RWPE2 (cell line): ENCODE measurements around the gene DNASE1L3.
A peak's percentile ranks its signal among the peaks of the same experiment; 100 is the strongest.

Experiments
- ATAC-seq: fragments of 200-7000 bp; cut with Tn5 transposase; 3 replicates; pipeline ENCODE4 v1.9.1; 2021; ENCODE audit warnings: low read depth
- DNase-seq: peaks from one replicate; pipeline ENCODE4 v3.0.0-alpha.2; 2020; ENCODE audit warnings: low spot score
- H3K27ac ChIP-seq: fragments of 450-650 bp; 2 replicates; pipeline ENCODE4 v1.5.1; 2017; ENCODE audit warnings: mild to moderate bottlenecking; ENCODE audit not compliant: poor library complexity, severe bottlenecking
- H3K27me3 ChIP-seq: fragments of 250-450 bp; sonication (Bioruptor Pico); 2 replicates; pipeline ENCODE4 v1.5.1; 2021; ENCODE audit warnings: mild to moderate bottlenecking, moderate library complexity; ENCODE audit not compliant: insufficient read depth, poor library complexity, severe bottlenecking
- H3K36me3 ChIP-seq: fragments of 250-450 bp; sonication (Bioruptor Pico); 2 replicates; pipeline ENCODE4 v1.5.1; 2020; ENCODE audit warnings: low read depth, mild to moderate bottlenecking, moderate library complexity
- H3K4me1 ChIP-seq: fragments of 250-450 bp; sonication (Bioruptor Pico); 2 replicates; pipeline ENCODE4 v1.5.1; 2021; ENCODE audit warnings: mild to moderate bottlenecking, moderate library complexity; ENCODE audit not compliant: insufficient read depth, poor library complexity, severe bottlenecking
- H3K4me3 ChIP-seq: fragments of 250-450 bp; sonication (Bioruptor Pico); 2 replicates; pipeline ENCODE4 v1.5.1; 2021; ENCODE audit warnings: mild to moderate bottlenecking, moderate library complexity; ENCODE audit not compliant: severe bottlenecking
- H3K9me3 ChIP-seq: fragments of 250-450 bp; sonication (Bioruptor Pico); 2 replicates; pipeline ENCODE4 v1.5.1; 2021; ENCODE audit warnings: mild to moderate bottlenecking, moderate library complexity; ENCODE audit not compliant: severe bottlenecking
- CTCF ChIP-seq: fragments of 450-650 bp; IDR thresholded peaks from one replicate; pipeline ENCODE4 v1.5.1; 2017; ENCODE audit warnings: mild to moderate bottlenecking, moderate library complexity; ENCODE audit not compliant: poor library complexity, severe bottlenecking

Gene DNASE1L3

GRCh38 chr3:58190882-58191281 is 19.9 kb downstream of the DNASE1L3 start:
- H3K9me3 ChIP-seq, result no peaks in the 10 kb centered on the region
- no peaks in the 10 kb centered on the region for H3K27me3 ChIP-seq
- no peak for DNase-seq
- no peak overlapping the region for H3K27ac ChIP-seq
- ATAC-seq, result no peak
- H3K4me1 ChIP-seq, result peaks cover 7% of the 10 kb centered on the region
- no peak for TF ChIP-seq CTCF
- no peak overlapping the region for H3K4me3 ChIP-seq
- H3K36me3 ChIP-seq, result no peaks in the 10 kb centered on the region

- peaks cover 7% of the 10 kb centered on the region for H3K4me1 ChIP-seq
- ATAC-seq (no peak), DNase-seq (no peak)
- no peaks in the 10 kb centered on the region for H3K27me3 ChIP-seq
- no peaks in the 10 kb centered on the region for H3K9me3 ChIP-seq
- H3K36me3 ChIP-seq, result no peaks in the 10 kb centered on the region
- H3K4me3 ChIP-seq, result no peak overlapping the region
- TF ChIP-seq CTCF, result no peak
- no peak overlapping the region for H3K27ac ChIP-seq
Observed at GRCh38 chr3:58190291-58190690, 20.5 kb downstream of the DNASE1L3 start.

- no peaks in the 10 kb centered on the region for H3K9me3 ChIP-seq
- H3K36me3 ChIP-seq, result no peaks in the 10 kb centered on the region
- no peak overlapping the region for H3K27ac ChIP-seq
- peaks cover 7% of the 10 kb centered on the region for H3K4me1 ChIP-seq
- TF ChIP-seq CTCF, result no peak
- DNase-seq (no peak), ATAC-seq (no peak)
- no peaks in the 10 kb centered on the region for H3K27me3 ChIP-seq
- no peak overlapping the region for H3K4me3 ChIP-seq
Observed at GRCh38 chr3:58189691-58190090, 21.1 kb downstream of the DNASE1L3 start.

- Histone ChIP-seq H3K27me3 (no peaks in the 10 kb centered on the region), H3K36me3 (no peaks in the 10 kb centered on the region), H3K4me1 (peaks cover 7% of the 10 kb centered on the region), H3K27ac (no peak overlapping the region), H3K4me3 (no peak overlapping the region), H3K9me3 (no peaks in the 10 kb centered on the region)
- no peak for ATAC-seq
- no peak for DNase-seq
- no peak for TF ChIP-seq CTCF
Observed at GRCh38 chr3:58188921-58189451, 21.8 kb downstream of the DNASE1L3 start.

- ATAC-seq, result peak; percentile 48
- Histone ChIP-seq H3K27me3 (no peaks in the 10 kb centered on the region), H3K9me3 (no peaks in the 10 kb centered on the region), H3K4me3 (no peak overlapping the region), H3K36me3 (no peaks in the 10 kb centered on the region), H3K27ac (no peak overlapping the region), H3K4me1 (peaks cover 7% of the 10 kb centered on the region)
- DNase-seq, result no peak
- no peak for TF ChIP-seq CTCF
Observed at GRCh38 chr3:58188173-58188564, 22.6 kb downstream of the DNASE1L3 start.
